GM21529 (cell line): ENCODE data around the gene MYMX.
"Not testable (repeated sequence)": the region's sequence is repeated elsewhere in the genome, so short reads cannot be mapped to it uniquely, and the experiment has no call there.

Experiments
- ATAC-seq: cut with Tn5 transposase; IDR thresholded peaks from one replicate; pipeline ENCODE4 v1.9.1; 2021; ENCODE audit not compliant: unreplicated experiment

The MYMX gene

DNA sequence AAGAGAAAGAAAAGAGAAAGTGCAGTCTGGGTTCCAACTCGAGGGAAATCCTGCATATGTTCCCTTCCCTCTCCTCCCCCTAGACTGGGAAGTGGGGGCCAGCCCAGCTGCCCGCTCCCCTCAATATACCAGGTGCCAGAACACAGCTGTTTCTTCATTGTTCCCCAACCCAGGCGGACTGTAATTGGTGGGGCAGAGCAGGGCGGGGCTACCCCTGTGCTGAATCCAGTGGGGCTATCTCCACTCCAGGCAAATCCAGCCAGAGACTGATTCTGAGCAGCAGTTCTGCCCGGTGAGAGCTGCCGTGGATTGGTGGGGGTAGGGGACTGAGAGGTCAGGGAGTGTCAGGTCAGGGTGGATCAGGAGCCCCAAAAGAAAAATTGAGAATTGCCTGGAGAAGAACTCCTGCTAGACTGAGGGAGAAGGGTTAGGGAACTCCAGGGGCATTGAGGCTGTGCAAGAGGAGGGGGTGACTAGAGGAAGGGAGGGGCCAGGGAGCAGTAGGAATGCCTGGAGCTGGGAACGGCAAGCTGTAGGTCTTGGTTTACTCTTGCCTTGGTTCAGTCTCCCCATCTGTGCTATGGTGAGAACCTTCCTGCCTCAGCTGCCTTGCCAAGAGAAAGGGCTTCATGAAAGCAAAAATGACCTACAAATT lies at the start of gene MYMX:
Gene MYMX (plus strand): TSS at position 250 of the 655 bp plus-strand sequence. CDS start 546 bp downstream, outside the sequence.
- ATAC-seq, result no peak

DNA sequence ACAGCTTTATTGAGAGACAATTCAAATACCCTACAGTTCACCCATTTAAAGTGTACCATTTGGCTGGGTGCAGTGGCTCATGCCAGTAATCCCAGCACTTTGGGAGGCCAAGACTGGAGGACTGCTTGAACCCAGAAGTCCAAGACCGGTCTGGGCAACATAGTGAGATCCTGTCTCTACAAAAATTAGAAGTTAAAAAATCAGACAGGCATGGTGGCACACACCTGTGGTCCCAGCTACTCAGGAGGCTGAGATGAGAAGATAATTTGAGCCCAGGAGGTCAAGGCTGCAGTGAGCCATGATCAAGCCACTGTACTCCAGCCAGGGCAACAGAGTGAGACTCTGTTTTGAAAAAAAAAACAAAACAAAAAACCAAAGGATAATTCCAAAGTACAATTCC lies 49.2 kb upstream of the MYMX start:
- no peak for ATAC-seq

DNA sequence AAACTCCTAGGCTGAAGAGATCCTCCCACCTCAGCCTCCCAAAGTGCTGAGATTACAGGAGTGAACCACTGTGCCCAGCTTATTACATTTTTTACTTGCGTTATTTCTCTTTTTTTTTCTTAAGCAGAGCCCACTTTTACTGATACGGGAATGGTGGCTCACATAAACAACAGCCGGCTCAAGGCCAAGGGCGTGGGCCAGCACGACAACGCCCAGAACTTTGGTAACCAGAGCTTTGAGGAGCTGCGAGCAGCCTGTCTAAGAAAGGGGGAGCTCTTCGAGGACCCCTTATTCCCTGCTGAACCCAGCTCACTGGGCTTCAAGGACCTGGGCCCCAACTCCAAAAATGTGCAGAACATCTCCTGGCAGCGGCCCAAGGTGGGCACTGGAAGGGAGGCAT lies 47.6 kb upstream of the MYMX start:
- ATAC-seq, result no peak

DNA sequence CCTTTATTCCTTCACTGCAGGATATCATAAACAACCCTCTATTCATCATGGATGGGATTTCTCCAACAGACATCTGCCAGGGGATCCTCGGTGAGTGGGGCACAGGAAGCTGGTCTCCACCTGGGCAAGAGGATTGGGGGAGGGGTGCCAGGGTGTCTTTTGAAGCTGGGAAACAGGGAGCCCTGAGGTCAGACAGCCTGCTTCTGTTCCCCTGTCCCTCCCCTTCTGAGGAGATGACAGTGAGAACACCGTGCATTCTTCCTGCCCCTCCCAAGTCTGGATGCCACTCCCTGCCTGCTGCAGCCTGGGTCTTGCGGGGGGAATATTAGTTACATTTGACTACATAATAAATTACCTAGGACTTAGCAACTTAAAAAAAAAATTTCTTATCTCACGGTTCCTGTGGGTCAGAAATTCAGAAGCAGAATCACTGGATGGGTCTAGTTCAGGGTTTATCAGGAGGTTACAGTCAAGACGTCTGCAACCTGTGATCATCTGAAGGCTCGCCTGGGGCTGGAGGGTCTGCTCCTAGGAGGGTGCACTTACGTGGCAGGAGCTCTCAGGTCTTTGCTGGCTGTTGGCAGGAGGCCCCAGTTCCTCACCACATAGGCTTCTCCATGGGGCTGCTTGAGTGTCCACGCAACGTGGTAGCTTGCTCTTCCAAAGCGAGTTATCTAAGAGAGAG lies 46.7 kb upstream of the MYMX start:
- no peak for ATAC-seq

DNA sequence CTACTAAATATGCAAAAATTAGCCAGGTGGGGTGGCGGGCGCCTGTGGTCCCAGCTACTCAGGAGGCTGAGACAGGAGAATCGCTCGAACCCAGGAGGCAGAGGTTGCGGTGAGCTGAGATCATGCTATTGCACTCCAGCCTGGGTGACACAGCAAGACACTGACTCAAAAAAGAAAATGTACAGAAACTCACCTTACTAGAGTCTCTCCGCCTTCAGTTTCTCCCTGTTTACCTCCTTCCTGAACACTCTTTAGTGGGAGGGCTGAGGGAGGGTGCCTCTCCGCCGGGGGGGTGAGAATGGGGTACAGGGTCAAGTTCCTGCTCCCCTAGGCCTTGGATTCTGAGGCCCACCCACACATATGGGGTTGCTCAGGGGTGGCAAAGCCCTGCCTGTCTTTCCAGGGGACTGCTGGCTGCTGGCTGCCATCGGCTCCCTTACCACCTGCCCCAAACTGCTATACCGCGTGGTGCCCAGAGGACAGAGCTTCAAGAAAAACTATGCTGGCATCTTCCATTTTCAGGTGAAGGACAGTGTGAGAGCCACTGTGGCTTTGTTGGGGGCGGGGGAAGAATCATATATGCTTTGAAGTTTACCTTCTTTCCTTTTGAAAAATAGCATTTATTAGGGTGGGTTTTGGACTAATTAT lies 44.7 kb upstream of the MYMX start:
- ATAC-seq, result no peak

DNA sequence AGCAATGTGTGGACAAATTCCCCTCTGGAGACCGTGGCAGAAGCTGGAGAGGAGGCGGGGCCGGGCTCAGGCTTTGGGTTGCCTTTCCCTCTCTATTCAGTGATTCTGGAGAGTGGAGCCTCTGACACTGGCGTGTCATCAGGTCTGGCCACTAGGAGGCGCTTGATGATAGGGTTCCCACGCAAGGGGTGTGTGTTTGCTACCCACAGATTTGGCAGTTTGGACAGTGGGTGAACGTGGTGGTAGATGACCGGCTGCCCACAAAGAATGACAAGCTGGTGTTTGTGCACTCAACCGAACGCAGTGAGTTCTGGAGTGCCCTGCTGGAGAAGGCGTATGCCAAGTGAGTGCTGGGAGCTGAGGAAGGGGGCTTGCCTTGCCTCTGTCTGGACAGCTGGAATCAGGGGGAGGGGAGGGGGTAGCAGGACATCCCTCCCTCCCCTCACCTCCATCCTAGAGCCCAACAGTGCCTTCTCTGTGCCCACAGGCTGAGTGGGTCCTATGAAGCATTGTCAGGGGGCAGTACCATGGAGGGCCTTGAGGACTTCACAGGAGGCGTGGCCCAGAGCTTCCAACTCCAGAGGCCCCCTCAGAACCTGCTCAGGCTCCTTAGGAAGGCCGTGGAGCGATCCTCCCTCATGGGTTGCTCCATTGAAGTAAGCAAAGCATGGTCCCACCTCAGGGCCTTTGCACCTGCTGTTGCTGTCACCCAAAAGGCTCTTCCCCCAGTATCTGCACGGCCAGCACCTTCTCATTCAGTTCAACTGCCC lies 43.8 kb upstream of the MYMX start:
- peak; percentile 78 for ATAC-seq

DNA sequence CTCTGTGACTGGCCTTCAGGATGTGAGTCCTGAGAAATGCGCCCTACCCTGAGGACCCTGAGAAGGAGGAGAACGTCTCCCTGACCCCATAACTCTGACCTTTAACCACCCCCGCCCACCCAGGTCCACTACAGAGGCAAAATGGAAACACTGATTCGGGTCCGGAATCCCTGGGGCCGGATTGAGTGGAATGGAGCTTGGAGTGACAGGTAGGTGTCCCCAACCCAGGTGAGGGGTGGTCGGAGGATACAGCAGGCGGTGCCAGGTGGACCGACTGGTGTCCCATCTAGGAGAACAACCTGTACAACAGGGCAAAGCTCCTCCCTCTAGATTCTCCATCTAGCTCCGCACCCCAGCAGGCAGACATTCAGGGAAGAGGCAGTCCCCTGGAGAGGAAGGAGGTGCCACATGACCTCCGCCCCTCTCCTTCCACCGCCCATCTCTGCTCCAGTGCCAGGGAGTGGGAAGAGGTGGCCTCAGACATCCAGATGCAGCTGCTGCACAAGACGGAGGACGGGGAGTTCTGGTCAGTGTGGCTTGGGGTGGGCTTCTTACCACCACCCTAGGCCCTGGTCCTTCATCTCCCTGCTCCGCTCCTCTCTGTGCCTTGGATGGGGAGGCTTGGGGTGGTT lies 40.5 kb upstream of the MYMX start:
- ATAC-seq, result no peak

DNA sequence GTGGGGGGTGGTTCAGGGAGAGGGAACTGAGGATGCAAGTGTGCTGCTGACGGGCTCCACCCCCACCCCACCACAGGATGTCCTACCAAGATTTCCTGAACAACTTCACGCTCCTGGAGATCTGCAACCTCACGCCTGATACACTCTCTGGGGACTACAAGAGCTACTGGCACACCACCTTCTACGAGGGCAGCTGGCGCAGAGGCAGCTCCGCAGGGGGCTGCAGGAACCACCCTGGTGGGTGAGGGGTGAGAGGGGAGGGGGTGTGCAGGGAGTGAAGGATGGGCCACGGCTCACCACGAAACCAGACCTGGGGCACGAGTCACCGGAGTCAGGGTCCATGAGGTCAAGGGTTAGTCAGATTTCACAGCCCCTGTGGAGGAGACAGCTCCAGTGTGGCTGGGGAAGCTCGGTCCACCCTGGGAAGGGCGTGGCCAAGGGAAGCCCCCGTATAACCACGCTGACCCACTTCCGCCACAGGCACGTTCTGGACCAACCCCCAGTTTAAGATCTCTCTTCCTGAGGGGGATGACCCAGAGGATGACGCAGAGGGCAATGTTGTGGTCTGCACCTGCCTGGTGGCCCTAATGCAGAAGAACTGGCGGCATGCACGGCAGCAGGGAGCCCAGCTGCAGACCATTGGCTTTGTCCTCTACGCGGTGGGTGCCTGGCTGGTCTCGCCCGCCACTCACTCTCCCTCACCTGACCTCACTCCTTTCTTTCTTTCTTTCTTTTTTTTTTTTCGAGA lies 39.8 kb upstream of the MYMX start:
- ATAC-seq, result no peak

DNA sequence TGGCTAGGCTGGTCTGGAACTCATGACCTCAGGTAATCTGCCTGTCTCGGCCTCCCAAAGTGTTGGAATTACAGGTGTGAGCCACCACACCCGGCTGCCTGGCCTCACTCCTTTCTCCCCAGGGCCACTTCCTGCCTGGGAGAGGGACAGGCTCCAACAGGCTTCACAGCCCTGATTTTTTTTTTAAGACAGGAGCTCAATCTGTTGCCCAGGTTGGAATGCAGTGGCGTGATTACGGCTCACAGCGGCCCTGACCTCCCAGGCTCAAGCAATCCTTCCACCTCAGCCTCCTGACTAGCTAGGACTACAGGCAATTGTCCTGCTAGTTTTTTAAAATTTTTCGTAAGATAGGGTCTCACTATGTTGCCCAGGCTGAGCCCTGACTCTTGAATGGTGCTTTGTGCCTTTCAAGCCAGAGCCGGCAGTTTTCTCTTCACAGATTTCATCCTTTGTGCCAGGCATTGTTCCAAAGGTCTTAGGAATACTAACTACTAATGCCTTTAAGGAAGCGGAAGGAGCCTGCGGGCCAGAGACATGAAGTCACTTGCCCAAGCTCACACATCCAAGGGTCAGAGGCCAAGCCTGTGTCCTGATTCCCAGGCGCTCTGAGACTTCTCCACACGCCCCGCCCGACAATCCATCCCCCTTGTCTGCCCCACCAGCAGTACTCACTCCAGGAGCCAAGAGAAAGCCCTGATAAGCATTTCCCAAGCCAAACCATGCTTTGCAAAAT lies 38.9 kb upstream of the MYMX start:
- no peak for ATAC-seq

DNA sequence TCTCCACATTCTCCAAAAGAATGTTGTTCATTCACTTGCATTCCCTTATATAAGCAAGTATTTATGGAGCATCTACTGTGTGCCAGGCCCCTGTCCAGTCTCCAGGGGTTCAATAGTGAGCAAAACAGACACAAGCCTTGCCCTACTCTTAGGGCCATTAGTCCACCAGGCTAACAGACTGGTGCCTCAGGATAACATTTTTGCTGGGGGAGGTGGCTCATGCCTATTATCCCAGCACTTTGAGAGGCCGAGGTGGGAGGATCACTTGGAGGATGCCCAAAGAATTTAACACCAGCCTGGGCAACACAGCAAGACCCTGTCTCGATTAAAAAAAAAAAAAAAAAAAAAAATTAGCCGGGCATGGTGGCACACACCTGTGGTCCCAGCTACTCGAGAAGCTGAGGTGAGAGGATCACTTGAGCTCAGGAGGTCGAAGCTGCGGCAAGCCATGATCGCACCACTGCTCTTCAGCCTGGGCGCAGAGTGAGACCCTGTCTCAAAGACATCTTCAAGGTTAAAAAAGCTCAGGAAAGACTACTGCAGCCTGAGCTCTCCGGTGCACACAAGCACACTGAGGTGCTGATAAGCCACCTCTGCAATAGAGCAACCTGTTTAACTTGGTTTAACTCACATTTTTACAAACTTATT lies 38.2 kb upstream of the MYMX start:
- no peak for ATAC-seq

DNA sequence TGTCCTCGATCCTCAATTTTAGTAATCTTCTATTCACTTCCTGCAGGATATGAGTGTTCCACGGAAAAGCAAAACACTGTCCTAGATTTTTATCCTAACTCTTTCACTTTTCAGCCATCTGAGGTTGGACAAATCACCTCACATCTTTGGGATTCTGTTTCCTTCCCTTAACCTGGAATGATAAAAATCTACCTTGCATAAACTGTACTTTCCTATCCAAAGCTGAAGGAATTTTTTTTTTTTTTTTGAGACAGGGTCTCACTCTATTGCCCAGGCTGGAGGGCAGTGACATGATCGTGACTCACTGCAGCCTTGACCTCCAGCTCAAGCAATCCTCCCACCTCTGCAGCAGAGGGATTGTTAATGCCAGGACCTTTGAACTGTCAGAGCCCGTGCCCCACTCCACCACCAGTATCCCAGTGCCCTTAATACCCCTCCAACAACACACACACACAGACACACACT lies 37.6 kb upstream of the MYMX start:
- no peak for ATAC-seq

DNA sequence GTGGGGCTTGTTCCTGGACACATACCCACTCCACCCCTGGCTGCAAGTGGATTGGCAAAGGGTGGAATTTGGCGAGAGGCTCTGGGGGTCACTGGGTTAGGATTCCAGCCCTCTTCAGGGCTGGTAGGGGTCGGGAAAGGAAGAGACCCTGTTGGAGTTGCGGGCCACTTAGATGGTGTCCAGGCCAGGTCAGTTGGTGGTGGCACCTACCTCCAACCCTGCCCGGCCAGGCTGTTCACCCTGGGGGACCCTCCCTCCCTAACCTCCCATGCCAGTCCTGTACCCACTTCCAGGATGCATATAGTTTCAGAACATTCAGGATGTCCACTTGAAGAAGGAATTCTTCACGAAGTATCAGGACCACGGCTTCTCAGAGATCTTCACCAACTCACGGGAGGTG lies 37.1 kb upstream of the MYMX start:
- ATAC-seq, result no peak

DNA sequence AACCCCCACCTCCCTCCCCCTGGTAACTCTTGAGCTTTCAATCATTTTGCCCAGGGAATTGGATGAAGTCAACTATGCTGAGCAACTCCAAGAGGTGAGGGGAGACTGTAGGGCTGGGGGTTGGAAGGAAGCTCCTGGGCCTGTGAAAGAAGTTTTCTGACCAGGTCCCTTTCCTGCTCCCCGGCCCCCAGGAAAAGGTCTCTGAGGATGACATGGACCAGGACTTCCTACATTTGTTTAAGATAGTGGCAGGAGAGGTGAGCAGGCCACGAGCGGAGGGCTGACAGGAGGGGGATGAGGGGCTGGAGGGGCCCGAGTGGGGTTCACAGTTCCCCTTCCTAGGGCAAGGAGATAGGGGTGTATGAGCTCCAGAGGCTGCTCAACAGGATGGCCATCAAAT lies 36.3 kb upstream of the MYMX start:
- no peak for ATAC-seq

DNA sequence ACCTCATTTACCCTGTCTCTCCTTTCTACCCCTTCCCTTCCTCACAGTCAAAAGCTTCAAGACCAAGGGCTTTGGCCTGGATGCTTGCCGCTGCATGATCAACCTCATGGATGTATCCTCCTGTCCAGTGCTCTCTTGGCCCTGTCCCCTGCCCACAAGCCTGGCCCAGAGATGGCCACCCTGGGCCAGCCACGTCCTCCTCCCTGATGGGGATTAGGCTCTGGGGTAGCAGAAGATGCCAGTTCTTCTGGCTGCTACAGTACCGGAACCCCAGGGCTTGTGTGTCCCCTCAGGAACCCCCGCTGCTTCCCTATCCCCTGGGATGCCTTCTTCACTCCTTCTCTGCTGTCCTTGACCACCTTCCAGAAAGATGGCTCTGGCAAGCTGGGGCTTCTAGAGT lies 35.8 kb upstream of the MYMX start:
- no peak for ATAC-seq

DNA sequence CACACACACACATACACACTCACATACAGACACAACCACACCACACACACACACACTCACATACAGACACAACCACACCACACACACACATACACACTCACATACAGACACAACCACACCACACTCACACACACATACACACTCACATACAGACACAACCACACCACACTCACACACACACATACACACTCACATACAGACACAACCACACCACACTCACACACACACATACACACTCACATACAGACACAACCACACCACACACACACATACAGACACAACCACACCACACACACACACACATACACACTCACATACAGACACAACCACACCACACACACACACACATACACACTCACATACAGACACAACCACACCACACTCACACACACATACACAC lies 34.9 kb upstream of the MYMX start:
- not testable (repeated sequence) for ATAC-seq

DNA sequence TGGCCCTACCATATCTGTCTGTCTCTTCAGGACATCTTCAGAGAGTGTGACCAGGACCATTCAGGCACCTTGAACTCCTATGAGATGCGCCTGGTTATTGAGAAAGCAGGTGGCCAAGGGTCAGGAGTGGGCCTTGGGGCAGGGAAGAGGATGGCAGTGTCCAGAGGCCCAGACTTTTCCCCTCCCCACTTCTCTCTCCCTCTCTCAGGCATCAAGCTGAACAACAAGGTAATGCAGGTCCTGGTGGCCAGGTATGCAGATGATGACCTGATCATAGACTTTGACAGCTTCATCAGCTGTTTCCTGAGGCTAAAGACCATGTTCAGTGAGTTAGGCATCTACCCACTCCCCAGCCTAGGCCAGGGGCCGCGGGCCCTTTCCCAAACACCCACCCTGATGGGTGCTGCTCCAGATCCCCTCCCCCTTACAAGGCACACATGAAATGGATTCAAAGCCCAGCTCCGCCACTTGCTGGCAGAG lies 33.8 kb upstream of the MYMX start:
- no peak for ATAC-seq

DNA sequence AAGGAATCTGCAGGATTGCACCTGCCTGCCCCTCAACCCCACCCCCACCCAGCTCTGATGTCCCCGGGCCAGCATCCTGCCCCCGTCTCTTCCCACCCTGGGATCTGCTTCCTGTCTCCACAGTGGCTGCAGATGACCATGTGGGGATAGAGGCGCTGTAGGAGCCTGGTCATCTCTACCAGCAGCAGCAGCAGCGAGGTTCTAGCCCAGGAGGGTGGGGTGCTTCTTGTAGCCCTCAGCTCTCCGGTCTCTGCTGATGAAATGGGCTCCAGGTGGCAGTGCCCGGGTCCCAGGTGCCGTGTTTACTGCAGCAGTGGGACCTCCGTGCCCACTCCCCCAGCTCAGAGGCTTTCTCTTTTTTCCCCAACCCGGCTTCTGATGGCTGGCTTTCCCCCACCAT lies 32.9 kb upstream of the MYMX start:
- ATAC-seq, result no peak

DNA sequence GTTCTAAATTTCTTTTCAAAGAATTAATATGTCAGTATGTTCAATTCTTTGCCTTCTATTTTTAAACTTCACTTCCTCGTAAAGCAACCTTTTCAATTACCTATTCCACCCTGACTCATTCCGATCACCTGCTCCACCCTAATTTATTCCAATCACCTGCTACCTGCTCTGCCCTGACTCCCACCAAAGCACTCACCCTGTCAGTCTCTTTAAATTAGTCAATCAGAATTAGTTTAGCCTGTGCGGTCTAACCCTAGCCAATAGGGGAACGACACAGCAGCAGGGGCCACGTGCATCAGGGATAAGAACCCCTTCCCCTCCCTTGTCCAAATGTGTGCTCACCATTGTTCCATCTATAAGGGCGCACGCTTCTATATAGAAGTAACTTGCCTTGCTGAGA lies 31.4 kb upstream of the MYMX start:
- ATAC-seq, result not testable (repeated sequence)
